NCI-H774 (cell line): ENCODE data around the gene CEP55.
A peak's percentile ranks its signal among the peaks of the same experiment; 100 is the strongest.
"Not testable (repeated sequence)": the region's sequence is repeated elsewhere in the genome, so short reads cannot be mapped to it uniquely, and the experiment has no call there.

ENCODE experiments used
- DNase-seq: peaks from one replicate; lab custom pipeline; 2025; lab: John Stamatoyannopoulos, UW

Gene CEP55

GRCh38 chr10:93496322-93497041, at the start of gene CEP55:
CEP55 (plus strand) TSS chr10:93496612; CDS start chr10:93500052, 3,440 bp downstream.
- DNase-seq: peak; percentile 84

GRCh38 chr10:93447019-93447418, 49.4 kb upstream of the CEP55 start:
- no peak for DNase-seq

GRCh38 chr10:93447970-93448369, 48.4 kb upstream of the CEP55 start:
- no peak for DNase-seq

GRCh38 chr10:93451244-93451947, 45.0 kb upstream of the CEP55 start:
- no peak for DNase-seq

- no peak for DNase-seq
Measured at GRCh38 chr10:93452143-93452542, 44.3 kb upstream of the CEP55 start.

- no peak for DNase-seq
Measured at GRCh38 chr10:93454146-93454545, 42.3 kb upstream of the CEP55 start.

- DNase-seq: no peak
Measured at GRCh38 chr10:93454736-93455135, 41.7 kb upstream of the CEP55 start.

- no peak for DNase-seq
Measured at GRCh38 chr10:93456480-93456879, 39.9 kb upstream of the CEP55 start.

GRCh38 chr10:93457511-93457910, 38.9 kb upstream of the CEP55 start:
- no peak for DNase-seq

GRCh38 chr10:93458821-93459257, 37.6 kb upstream of the CEP55 start:
- DNase-seq: no peak

GRCh38 chr10:93459466-93459865, 36.9 kb upstream of the CEP55 start:
- no peak for DNase-seq

- DNase-seq: no peak
Measured at GRCh38 chr10:93461109-93461806, 35.2 kb upstream of the CEP55 start.

- no peak for DNase-seq
Measured at GRCh38 chr10:93461807-93462178, 34.6 kb upstream of the CEP55 start.

- DNase-seq: no peak
Measured at GRCh38 chr10:93462371-93462770, 34.0 kb upstream of the CEP55 start.

- no peak for DNase-seq
Measured at GRCh38 chr10:93462881-93463280, 33.5 kb upstream of the CEP55 start.

GRCh38 chr10:93463723-93464476, 32.5 kb upstream of the CEP55 start:
- no peak for DNase-seq

GRCh38 chr10:93464776-93465388, 31.5 kb upstream of the CEP55 start:
- no peak for DNase-seq

- DNase-seq: no peak
Measured at GRCh38 chr10:93465806-93466675, 30.4 kb upstream of the CEP55 start.

GRCh38 chr10:93467635-93468034, 28.8 kb upstream of the CEP55 start:
- DNase-seq: not testable (repeated sequence)

- DNase-seq: no peak
Measured at GRCh38 chr10:93468461-93469213, 27.8 kb upstream of the CEP55 start.
